GM12874 (cell line): ENCODE data around the gene FAF2.

ENCODE experiments used
- CTCF ChIP-seq: IDR thresholded peaks from 2 replicates; pipeline ENCODE4 v1.5.1; 2011; ENCODE audit warnings: low read depth, mild to moderate bottlenecking, control low read depth, low read length, moderate library complexity; ENCODE audit not compliant: insufficient read depth

FAF2 gene

GRCh38 chr5:176545737-176546509 is 97.7 kb downstream of the FAF2 start:
- TF ChIP-seq CTCF = no peak

- TF ChIP-seq CTCF = no peak
These were observed 99.6 kb downstream of the FAF2 start for GRCh38 chr5:176547802-176548201.

GRCh38 chr5:176548967-176549444 is 100.8 kb downstream of the FAF2 start, which contains the start of gene CDHR2:
Gene CDHR2 (plus strand): TSS chr5:176549342. CDS start chr5:176565353, 16,011 bp downstream.
- TF ChIP-seq CTCF = no peak

GRCh38 chr5:176549871-176550270 is 101.7 kb downstream of the FAF2 start:
- no peak for TF ChIP-seq CTCF

- TF ChIP-seq CTCF = no peak
These were observed 102.2 kb downstream of the FAF2 start for GRCh38 chr5:176550275-176550831.

DNA sequence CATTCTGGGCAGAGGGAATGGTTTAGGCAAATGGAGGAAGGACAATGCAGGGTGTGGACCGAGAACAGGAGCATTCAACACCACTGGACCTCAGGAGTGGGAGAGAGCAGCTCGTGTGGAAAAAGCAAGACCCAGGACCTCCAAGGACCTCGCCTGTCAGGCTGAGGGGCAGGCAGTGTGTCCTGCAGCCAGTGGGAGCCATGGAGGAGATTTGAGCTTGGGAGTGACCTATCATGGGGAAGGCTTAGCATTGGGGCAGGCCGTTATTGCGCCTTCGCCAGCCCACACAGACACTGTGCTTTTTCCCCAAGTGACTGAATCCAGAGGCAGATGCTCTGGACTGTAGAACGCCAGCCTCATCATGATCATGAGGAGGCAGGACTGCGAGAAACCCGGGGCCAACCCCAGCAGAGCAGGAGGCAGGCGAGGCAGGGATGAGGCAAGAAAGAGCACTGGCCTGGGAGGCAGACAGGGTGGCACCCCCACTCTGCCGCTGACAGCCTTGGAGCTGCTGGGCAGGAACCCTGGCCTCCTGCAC is 104.2 kb downstream of the FAF2 start:
- TF ChIP-seq CTCF = no peak

- TF ChIP-seq CTCF = no peak
These were observed 105.3 kb downstream of the FAF2 start for GRCh38 chr5:176553260-176554085.
